GM15510 (cell line): ENCODE measurements around the gene AGTPBP1.

Experiments
- POLR2A ChIP-seq: IDR thresholded peaks from 3 replicates; pipeline ENCODE4 v1.6.1; 2011; ENCODE audit warnings: borderline replicate concordance; ENCODE audit not compliant: insufficient read length; ENCODE audit errors: extremely low read depth

AGTPBP1 gene

DNA sequence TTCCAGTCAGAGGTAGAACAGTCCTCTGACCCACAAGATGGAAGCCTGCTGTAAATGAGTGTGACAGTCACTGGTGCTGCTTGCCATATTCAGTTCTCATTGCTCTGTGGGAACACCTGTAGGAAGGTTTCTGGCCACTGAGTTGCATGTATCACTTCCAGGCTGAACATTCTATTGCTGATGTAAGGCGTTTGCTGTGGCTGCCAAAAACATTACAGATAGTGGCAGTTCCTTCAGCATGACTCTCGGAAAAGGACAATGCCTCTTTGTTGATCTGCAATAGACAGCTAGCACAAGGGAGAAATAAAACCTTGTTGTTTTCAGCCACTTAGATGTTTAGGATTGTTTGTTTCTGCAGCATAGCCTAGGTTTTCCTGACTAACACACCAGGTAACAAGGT, 217.2 kb downstream of the AGTPBP1 start:
- no peak for TF ChIP-seq POLR2A

DNA sequence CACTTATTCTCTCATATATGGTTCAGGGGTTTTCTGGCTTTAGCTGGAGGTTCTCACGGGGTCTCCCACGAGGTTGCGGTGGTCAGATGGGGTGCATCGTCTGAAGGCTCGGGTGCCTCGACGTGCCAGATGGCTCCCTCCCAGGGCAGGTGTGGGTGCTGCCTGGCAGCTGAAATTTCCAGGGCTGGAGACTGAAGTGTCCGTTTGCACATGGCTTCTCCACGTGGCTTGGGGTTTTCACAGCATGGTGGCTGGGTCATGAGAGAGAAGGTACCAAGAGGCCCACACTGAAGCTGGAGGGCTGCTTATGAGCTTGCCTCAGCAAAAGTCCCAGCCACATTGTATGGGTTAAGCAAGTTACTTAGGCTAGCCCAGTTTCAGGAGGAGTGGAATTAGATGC, 218.6 kb downstream of the AGTPBP1 start:
- TF ChIP-seq POLR2A, result no peak

DNA sequence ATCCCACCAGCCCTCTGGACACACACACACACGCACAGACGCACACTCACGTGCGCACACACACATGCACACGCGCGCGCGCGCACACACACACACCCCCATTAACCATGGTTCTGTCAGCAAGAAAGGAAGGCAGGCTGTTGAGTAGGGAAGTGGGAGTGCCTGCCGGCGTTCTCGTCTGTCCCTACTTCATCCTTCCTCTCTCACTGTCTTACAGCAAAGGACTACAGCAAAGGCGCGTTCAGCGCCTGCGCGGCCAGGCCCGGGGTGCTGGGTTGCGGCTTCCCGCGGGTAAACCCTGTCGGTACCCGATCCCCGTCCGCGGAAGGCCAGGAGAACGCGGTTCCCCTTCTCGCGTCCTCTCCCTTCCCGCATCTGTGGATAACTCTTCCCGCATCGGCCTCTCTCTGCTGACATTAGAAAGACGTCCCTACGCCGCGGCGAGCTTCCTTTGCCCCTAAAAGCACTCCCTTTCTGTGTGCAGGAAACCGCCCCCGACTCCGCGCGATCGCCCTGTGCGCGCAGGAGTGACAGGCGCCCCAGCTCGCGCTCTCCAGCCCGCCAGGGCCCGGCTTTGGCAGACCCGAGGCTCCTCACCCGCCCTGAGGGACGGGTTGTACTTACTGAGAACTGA, 219.2 kb downstream of the AGTPBP1 start:
- no peak for TF ChIP-seq POLR2A

DNA sequence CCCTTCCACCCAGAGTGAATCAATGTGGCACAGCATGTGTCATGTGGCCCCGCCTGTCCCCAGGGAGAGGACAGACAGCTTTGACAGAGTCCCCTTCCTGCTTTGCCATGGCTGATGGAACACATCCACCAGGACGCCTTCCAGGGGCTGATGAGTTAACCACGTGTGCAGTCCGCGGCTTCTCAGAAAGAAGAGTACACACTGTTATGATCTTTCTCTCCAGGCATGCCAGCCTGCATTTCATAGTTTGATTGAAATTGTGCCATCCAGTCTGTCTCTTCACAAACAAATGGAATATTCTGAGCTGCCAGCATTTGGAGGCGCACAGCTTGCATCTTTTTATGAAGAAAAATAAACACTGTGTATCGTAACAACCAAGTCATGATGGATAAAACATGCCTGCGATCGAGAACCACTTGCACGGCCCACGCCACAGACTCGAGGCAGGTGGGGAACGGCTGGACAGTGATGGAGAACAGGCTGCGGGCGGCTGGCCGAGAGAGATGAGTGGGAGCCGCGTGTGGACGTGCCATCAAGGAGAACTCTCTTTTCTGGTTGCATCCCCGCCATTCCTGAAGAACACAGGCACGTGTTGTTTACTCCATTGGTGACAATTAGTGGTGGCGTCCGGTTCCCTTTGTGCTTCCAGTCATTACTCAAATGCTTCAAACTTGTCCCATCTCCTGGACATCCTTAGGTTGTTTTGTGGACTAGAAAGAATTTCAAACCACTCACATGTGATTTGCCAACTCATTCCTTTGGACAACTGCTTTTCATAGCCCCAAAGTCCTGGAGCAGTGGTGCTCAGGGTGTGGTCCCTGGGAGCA, 220.2 kb downstream of the AGTPBP1 start:
- TF ChIP-seq POLR2A, result no peak

DNA sequence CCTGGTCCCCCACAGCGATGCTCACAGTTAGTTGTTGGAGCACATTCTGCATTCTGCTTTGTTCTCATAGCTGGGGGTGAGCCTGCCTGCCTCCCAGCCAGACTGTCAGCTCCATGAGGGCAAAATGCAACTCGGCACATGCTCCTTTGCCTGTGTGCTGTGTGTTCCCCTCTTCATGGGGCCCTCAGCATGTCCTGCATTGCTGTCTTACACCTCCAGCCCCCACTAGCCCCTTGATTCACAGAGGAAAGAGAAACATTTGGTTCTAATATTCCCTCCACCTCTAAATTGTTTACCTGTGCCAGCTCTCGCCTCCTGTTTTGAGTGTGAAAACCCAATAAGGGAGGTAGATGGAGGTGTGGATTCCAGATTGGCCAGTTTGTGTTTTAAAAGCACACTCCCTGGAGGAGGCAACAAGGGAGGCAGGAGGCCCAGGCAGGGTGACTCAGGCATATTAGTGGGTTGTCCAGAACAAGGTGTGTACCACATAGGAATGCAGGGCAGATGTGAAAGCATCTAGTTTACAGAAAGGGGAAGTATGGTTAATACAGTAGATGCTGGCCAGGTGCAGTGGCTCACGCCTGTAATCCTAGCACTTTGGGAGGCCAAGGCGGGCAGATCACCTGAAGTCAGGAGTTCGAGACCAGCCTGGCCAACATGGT, 224.6 kb downstream of the AGTPBP1 start:
- TF ChIP-seq POLR2A, result no peak

DNA sequence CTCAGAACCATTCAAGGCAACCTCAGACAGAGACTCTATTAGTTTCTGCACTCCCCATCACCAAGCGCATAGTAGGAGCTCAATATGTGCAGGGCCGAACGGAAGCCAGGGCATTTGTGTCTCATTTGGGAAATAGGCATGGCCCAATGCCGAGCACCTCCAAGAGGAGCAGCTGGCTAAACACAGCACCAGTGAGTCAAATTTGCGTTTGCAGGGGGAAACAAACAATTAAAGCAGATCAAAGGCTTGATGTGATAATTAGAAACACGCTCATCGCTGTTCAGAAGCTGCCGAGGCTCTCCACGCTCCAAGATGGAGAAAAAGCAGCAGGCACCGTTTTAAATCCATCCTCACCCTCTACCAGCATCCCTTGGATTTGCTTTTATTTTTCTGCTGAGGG, 225.3 kb downstream of the AGTPBP1 start:
- no peak for TF ChIP-seq POLR2A

DNA sequence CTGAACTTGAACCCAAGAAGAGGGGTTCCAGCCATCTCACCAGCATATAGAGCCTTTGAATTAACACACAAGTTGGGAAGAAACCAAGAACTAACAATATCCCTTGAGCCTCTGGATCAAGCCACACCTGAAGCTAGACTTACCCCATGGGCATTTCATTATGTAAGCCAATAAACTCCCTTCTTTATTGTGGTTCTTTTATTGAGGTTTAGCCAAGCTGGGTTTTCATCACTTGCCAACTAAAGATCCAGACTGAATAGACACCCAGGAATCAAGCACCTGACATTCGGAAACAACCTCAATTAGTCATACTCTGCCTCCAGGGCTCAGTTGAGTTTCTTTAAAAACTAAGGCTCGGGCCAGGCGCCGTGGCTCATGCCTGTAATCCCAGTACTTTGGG, 226.7 kb downstream of the AGTPBP1 start:
- TF ChIP-seq POLR2A, result no peak

DNA sequence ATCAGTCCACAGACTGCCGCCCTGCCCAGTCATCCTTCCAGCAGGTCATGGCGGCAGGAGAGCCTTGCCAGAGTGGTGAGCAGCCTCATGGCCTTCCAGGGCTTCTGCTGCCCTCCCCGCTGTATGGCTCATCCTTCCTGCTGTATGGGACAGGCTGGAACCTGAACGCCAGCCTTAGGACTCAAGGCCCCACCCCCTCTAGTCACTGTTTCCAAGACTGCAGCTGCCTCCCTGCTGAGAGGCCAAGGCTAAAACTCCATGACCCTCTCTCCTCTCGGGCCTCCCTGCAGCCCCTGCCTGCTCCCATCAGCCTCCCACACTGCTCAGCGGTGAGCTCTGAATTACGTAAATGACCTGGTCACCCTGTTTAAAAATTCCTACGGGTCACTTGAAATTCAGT, 227.5 kb downstream of the AGTPBP1 start:
- TF ChIP-seq POLR2A, result no peak

DNA sequence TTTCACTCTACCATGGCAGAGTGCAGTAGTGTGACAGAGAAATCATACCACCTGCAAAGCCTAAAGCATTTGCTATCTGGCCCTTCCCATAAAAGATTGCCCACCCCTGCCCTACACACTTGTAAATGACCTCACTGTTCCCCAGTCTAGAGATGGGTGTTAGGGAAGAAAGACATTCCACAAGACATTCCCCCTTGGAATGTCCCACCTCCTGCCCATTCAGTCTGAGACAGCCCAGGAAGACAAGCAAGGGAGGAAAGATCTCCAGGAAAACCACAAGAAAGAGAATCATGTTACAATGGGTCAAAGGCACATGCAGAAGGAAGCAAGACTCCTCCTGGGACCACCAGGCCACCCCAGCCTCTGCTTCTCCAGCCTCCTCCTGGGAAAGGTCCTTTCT, 230.0 kb downstream of the AGTPBP1 start:
- no peak for TF ChIP-seq POLR2A

DNA sequence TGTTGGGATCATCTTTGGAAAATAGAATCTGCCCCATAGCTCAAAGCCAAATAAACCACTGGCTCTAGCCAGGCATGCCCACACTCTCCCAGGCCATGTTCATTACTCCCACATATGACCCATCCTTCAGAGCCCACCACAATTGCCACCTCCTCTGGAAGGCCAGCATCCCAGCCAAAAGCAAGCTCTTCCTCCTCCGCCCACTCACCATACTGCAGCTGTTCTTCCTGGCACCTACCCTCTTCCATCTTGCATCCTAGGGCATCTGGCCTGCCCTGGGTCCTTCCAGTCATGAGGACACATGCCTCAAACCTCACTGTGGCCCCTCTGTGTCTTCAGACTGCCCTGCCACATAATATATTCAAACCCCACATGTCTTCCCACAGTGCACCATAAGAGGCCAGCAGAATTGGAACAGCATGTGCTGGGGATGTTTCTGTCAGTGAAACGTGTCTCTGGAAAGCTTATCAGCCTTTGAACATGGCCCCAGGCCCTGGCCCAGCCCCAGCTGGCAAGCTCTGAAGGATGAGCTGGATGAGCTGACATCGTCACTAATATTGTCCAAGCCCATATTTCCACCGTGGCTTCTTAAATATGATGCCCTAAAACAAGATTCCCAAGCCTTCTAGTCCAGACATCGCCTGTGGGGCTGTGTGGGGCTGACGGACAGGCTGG, 230.8 kb downstream of the AGTPBP1 start:
- no peak for TF ChIP-seq POLR2A

DNA sequence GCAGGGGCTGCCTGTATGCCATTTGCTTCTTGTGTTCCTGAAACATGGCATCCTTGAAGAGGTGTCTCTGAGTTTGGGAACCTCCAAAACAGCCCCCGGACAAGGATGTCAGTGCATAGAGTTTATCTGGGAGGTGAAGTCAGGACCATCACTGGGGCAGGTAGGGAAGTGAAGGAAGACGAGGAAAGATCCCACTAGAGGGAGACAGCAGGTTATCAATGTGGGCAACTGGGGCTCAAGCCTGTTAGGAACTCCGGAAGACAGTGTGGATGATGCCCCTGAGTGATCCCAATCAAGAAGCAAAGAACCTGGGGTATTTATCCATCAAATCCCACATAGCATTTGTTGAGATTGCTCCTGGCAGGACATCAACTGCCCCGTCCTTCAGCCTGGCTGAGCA, 233.1 kb downstream of the AGTPBP1 start:
- TF ChIP-seq POLR2A, result no peak

DNA sequence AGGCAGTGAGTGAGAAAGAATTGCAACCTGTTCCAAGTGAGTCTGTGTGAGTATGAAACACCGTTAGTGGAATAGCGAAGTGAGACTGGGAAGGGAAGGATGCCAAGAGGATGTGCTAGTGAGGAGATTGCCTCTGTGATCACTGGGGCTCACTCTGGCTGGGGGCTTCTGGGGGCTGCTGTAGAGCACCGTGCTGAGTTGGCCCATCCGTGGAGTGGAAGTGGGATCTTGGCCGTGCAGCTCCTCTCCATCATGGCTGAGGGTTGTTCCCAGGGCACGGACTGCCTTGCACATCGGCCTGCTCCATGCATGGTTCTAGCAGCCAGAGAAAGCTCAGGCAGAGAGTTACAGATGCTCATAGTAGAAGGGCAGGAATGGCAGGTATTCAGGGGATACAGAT, 236.1 kb downstream of the AGTPBP1 start:
- no peak for TF ChIP-seq POLR2A

DNA sequence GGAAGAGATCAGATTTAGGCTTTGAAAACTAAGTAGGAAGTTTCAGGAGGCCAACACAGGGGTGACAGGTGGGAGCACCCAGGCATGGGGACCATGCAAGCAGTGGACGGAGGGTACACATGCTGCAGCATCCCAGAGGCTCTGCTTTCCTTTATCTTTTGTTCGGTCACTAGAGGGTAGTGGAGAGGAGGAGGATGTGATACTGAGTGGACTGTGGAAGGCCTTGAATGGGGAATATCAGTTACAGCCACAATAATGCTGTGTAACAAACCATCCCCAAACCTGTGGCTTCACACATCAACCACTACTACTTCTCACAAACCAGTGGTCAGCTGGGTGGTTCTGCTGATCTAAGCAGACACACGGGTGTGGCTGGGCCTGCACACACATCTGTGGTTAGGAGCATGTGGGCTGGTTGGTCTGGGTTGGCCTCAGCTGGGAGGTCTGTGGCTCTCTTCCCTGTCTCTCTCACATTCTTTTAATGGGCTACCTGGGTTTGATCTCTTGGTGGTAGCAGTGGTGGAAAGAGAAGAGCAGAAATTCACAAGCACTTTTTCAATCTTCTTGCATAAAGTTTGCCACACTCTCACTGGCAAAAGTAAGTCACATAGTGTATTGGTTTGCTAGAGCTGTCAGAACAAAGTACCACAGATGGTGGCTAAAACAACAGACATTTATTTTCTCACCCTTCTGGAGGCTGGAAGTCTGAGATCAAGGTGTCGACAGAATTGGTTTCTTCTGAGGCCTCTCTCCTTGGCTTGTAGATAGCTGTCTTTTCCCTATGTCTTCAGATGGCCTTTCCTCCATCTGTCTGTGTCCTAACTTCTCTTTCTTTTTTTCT, 238.7 kb downstream of the AGTPBP1 start:
- no peak for TF ChIP-seq POLR2A

DNA sequence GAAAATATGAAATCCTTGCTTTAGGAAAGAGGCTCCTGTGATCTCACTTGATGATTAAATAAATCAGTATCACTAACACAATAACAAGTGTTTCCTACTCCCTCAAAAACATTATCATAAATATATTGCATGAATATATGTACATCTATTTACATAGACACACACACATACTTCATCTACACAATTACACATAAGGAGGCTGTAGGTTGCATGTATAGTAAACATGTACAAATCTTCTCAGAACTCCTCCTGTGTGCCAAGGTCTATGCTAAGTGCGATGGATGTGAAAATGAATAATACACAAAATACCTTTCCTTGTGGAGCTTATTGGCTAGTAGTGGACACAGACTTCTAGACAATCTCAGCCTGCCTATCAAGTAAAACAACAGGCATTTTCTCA, 239.9 kb downstream of the AGTPBP1 start:
- no peak for TF ChIP-seq POLR2A

DNA sequence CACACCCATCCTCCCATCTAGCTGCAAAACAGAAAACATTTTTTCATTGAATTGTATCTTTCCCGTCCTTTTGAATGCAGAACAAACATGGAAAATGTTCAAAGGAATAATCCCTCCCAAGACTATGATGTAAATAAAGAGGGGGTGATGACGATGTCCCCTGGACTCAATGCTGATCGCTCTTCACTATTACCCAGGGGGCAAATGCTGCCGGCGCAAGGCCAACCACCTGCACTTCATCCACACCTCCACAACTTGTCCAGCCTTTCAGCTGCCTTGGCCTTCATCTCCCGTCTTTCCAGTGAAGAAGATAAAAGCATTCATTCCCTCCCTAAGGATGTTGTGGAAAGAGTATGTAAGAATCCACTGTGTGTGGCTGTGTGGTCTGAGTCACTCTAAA, 240.3 kb downstream of the AGTPBP1 start:
- no peak for TF ChIP-seq POLR2A
